Measurements from ENCODE around the gene SLC25A12. TPM values are rescaled to one million over a fixed set of nuclear protein-coding genes. Genes with fewer than 3 reads are reported as not detected.
"Not testable (repeated sequence)": the region's sequence is repeated elsewhere in the genome, so short reads cannot be mapped to it uniquely, and the experiment has no call there.

SLC25A12 gene
- polyA plus RNA-seq, 1 donor from 2014 or later: 122 TPM

- Histone ChIP-seq H3K79me2 (replicated peaks; ENCODE audit: insufficient read depth, low read length) (no peaks in the 10 kb centered on the region), H3K4me3 (ENCODE audit: low read length) (no peak overlapping the region), H3K9me3 (ENCODE audit: low read length) (no peaks in the 10 kb centered on the region), H3K9ac (ENCODE audit: low read length) (no peak overlapping the region), H2AFZ (ENCODE audit: low read depth, low read length) (no peak overlapping the region), H3K4me2 (ENCODE audit: low read length) (no peak overlapping the region), H3F3A (ENCODE audit: insufficient read depth, low read length, poor library complexity, severe bottlenecking) (no peaks in the 10 kb centered on the region), H4K20me1 (ENCODE audit: insufficient read depth) (no peaks in the 10 kb centered on the region), H3K9me2 (ENCODE audit: insufficient read depth, low read length) (no peaks in the 10 kb centered on the region), H3K36me3 (ENCODE audit: insufficient read depth, low read length) (no peaks in the 10 kb centered on the region), H3K27me3 (ENCODE audit: insufficient read depth, low read depth, low read length) (no peaks in the 10 kb centered on the region), H3K27ac (ENCODE audit: low read length) (no peak overlapping the region)
- TF ChIP-seq POLR2AphosphoS5 (IDR thresholded peaks at IDR 0.05) (no peak), REST (IDR thresholded peaks at IDR 0.05; ENCODE audit: borderline replicate concordance) (no peak), TAF1 (IDR thresholded peaks at IDR 0.05; ENCODE audit: low read depth) (no peak), RAD21 (conservative IDR thresholded peaks at IDR 0.05) (no peak), SMC3 (conservative IDR thresholded peaks at IDR 0.05; ENCODE audit: poor library complexity) (no peak), EZH2 (IDR thresholded peaks at IDR 0.05; ENCODE audit: borderline replicate concordance, insufficient read depth, low read length, poor library complexity, severe bottlenecking) (no peak), MXI1 (conservative IDR thresholded peaks at IDR 0.05; ENCODE audit: poor library complexity, severe bottlenecking) (no peak), EP300 (conservative IDR thresholded peaks at IDR 0.05; ENCODE audit: poor library complexity, severe bottlenecking) (no peak)
- TF ChIP-seq, protein P1, sequence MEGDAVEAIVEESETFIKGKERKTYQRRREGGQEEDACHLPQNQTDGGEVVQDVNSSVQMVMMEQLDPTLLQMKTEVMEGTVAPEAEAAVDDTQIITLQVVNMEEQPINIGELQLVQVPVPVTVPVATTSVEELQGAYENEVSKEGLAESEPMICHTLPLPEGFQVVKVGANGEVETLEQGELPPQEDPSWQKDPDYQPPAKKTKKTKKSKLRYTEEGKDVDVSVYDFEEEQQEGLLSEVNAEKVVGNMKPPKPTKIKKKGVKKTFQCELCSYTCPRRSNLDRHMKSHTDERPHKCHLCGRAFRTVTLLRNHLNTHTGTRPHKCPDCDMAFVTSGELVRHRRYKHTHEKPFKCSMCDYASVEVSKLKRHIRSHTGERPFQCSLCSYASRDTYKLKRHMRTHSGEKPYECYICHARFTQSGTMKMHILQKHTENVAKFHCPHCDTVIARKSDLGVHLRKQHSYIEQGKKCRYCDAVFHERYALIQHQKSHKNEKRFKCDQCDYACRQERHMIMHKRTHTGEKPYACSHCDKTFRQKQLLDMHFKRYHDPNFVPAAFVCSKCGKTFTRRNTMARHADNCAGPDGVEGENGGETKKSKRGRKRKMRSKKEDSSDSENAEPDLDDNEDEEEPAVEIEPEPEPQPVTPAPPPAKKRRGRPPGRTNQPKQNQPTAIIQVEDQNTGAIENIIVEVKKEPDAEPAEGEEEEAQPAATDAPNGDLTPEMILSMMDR (IDR thresholded peaks at IDR 0.05; ENCODE audit: poor library complexity, severe bottlenecking): no peak
Measured at GRCh38 chr2:171778515-171778914, 115.5 kb downstream of the SLC25A12 start.

GRCh38 chr2:171774581-171774980 is 119.5 kb downstream of the SLC25A12 start:
- not testable (repeated sequence) for H2AFZ ChIP-seq (ENCODE audit: low read depth, low read length); H3K9me2 ChIP-seq (ENCODE audit: insufficient read depth, low read length); H3K9ac ChIP-seq (ENCODE audit: low read length); H3F3A ChIP-seq (ENCODE audit: insufficient read depth, low read length, poor library complexity, severe bottlenecking); H3K27ac ChIP-seq (ENCODE audit: low read length); H3K36me3 ChIP-seq (ENCODE audit: insufficient read depth, low read length); H3K27me3 ChIP-seq (ENCODE audit: insufficient read depth, low read depth, low read length); H4K20me1 ChIP-seq (ENCODE audit: insufficient read depth); H3K79me2 ChIP-seq (replicated peaks; ENCODE audit: insufficient read depth, low read length); H3K4me3 ChIP-seq (ENCODE audit: low read length); H3K9me3 ChIP-seq (ENCODE audit: low read length); H3K4me2 ChIP-seq (ENCODE audit: low read length)

DNA sequence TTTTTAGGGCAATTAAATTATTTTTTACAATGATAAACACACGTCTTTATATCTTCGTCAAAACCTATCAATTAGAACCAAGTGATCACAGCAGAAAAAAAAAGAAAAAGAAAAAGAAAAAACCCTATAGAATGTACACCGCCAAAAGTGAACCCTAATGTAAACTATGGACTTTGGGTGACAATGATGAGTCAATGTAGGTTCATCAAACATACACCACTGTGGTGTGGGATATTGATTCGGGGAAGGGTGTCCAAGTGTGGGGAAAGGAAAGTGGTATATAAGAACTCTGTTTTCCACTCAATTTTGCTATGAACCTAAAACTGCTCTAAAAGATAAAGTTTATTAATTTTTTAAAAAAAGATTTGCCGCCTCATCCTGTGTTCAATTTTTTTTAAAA is 121.7 kb downstream of the SLC25A12 start:
- H3K9ac ChIP-seq (ENCODE audit: low read length): no peak overlapping the region
- no peak overlapping the region for H2AFZ ChIP-seq (ENCODE audit: low read depth, low read length)

More for the DNA sequence above, 121.7 kb downstream of the SLC25A12 start:
- Histone ChIP-seq H3K4me3 (ENCODE audit: low read length) (no peak overlapping the region), H3K79me2 (replicated peaks; ENCODE audit: insufficient read depth, low read length) (no peaks in the 10 kb centered on the region), H3K36me3 (ENCODE audit: insufficient read depth, low read length) (peaks cover 11% of the 10 kb centered on the region), H3K9me2 (ENCODE audit: insufficient read depth, low read length) (no peaks in the 10 kb centered on the region), H3K9me3 (ENCODE audit: low read length) (peaks cover 9% of the 10 kb centered on the region), H3F3A (ENCODE audit: insufficient read depth, low read length, poor library complexity, severe bottlenecking) (no peaks in the 10 kb centered on the region), H3K27ac (ENCODE audit: low read length) (no peak overlapping the region), H3K27me3 (ENCODE audit: insufficient read depth, low read depth, low read length) (no peaks in the 10 kb centered on the region), H3K4me2 (ENCODE audit: low read length) (no peak overlapping the region), H4K20me1 (ENCODE audit: insufficient read depth) (no peaks in the 10 kb centered on the region)
- TF ChIP-seq POLR2AphosphoS5 (IDR thresholded peaks at IDR 0.05) (no peak), EZH2 (IDR thresholded peaks at IDR 0.05; ENCODE audit: borderline replicate concordance, insufficient read depth, low read length, poor library complexity, severe bottlenecking) (no peak), SMC3 (conservative IDR thresholded peaks at IDR 0.05; ENCODE audit: poor library complexity) (no peak), REST (IDR thresholded peaks at IDR 0.05; ENCODE audit: borderline replicate concordance) (no peak), EP300 (conservative IDR thresholded peaks at IDR 0.05; ENCODE audit: poor library complexity, severe bottlenecking) (no peak), TAF1 (IDR thresholded peaks at IDR 0.05; ENCODE audit: low read depth) (no peak), MXI1 (conservative IDR thresholded peaks at IDR 0.05; ENCODE audit: poor library complexity, severe bottlenecking) (no peak), RAD21 (conservative IDR thresholded peaks at IDR 0.05) (no peak)
- TF ChIP-seq, protein P1 (IDR thresholded peaks at IDR 0.05; ENCODE audit: poor library complexity, severe bottlenecking): no peak

Measured in neural cell (in vitro differentiated cells).